Glomerular visceral epithelial cell (primary cell): ENCODE measurements around the gene MT1E.
"Not testable (repeated sequence)": the region's sequence is repeated elsewhere in the genome, so short reads cannot be mapped to it uniquely, and the experiment has no call there.

ENCODE experiments used
- DNase-seq: peaks from one replicate; pipeline ENCODE4 v3.0.0-alpha.2; 2016; ENCODE audit errors: extremely low spot score

Gene MT1E

GRCh38 chr16:56672171-56672570, 46.6 kb downstream of the MT1E start:
- DNase-seq = not testable (repeated sequence)

GRCh38 chr16:56672761-56673536, 47.4 kb downstream of the MT1E start:
- DNase-seq = no peak

- DNase-seq = peak; percentile 39
These were observed 48.3 kb downstream of the MT1E start for GRCh38 chr16:56673921-56674320.

- DNase-seq = not testable (repeated sequence)
These were observed 49.0 kb downstream of the MT1E start for GRCh38 chr16:56674570-56674969.

- no peak for DNase-seq
These were observed 50.2 kb downstream of the MT1E start for GRCh38 chr16:56675685-56676210.
